ENCODE data around the gene SLC7A6. TPM values are rescaled to one million over a fixed set of nuclear protein-coding genes. Genes with fewer than 3 reads are reported as not detected.
A peak's percentile ranks its signal among the peaks of the same experiment; 100 is the strongest.

The SLC7A6 gene
- total and polyA plus RNA-seq, 2 of the 13 experiments (the other 11 are each of a cell fraction or from before 2014, with no cell fraction given): 35.8 to 70.8 TPM

- TF ChIP-seq AGO2 (optimal IDR thresholded peaks at IDR 0.05; ENCODE audit: low read depth, low read length) (peak; percentile 92), ZNF781 (CRISPR knock-in tag; IDR thresholded peaks at IDR 0.05; ENCODE audit: borderline replicate concordance, not compliant biosample characterization) (peak; percentile 75), ZNF619 (CRISPR knock-in tag; IDR thresholded peaks at IDR 0.05) (peak; percentile 53; the same call in 1 of the 2 replicates), SUZ12 (IDR thresholded peaks at IDR 0.05; ENCODE audit: low read depth, low read length) (no peak), RBM39 (IDR thresholded peaks at IDR 0.05; ENCODE audit: low read depth, low read length, poor library complexity, severe bottlenecking) (peak; percentile 81), ZSCAN20 (CRISPR knock-in tag; IDR thresholded peaks at IDR 0.05; ENCODE audit: borderline replicate concordance) (peak; percentile 95; the same call in 1 of the 2 replicates), FOXJ3 (CRISPR knock-in tag; IDR thresholded peaks at IDR 0.05; ENCODE audit: borderline replicate concordance) (peak; percentile 79; the same call in 1 of the 2 replicates), MNT (IDR thresholded peaks at IDR 0.05) (peak; percentile 64), UBTF (CRISPR knock-in tag; IDR thresholded peaks at IDR 0.05) (peak; percentile 77), ZNF136 (CRISPR knock-in tag; IDR thresholded peaks at IDR 0.05; ENCODE audit: low read depth) (peak; percentile 71; the same call in 1 of the 2 replicates), ZNF629 (CRISPR knock-in tag; conservative IDR thresholded peaks at IDR 0.05) (0 out of 2 replicates have a peak, but pooled peaks have one; percentile 18), ATAD3A (CRISPR knock-in tag; IDR thresholded peaks at IDR 0.05) (0 out of 2 replicates have a peak, but pooled peaks have one; percentile 90), SMARCE1 (IDR thresholded peaks at IDR 0.05; ENCODE audit: borderline replicate concordance) (no peak), SRSF1 (optimal IDR thresholded peaks at IDR 0.05; ENCODE audit: low read depth, low read length) (peak; percentile 16), NAIF1 (CRISPR knock-in tag; IDR thresholded peaks at IDR 0.05; ENCODE audit: borderline replicate concordance) (peak; percentile 86), ZNF10 (CRISPR knock-in tag; IDR thresholded peaks at IDR 0.05; ENCODE audit: borderline replicate concordance, low read depth) (no peak), CBFB (CRISPR knock-in tag; IDR thresholded peaks at IDR 0.05) (peak; percentile 100), CREBL2 (CRISPR knock-in tag; IDR thresholded peaks at IDR 0.05; ENCODE audit: borderline replicate concordance) (no peak; the same call in 1 of the 2 replicates), GMEB1 (CRISPR knock-in tag; IDR thresholded peaks at IDR 0.05; ENCODE audit: borderline replicate concordance) (peak; percentile 74)
Measured at GRCh38 chr16:68237243-68238028, 26.9 kb upstream of the SLC7A6 start (continued).
